NCI-H345 (cell line): ENCODE results near the gene OR5W2.
"Not testable (repeated sequence)": the region's sequence is repeated elsewhere in the genome, so short reads cannot be mapped to it uniquely, and the experiment has no call there.

ENCODE experiments used
- DNase-seq: peaks from one replicate; lab custom pipeline; 2025; lab: John Stamatoyannopoulos, UW

Gene OR5W2

DNA sequence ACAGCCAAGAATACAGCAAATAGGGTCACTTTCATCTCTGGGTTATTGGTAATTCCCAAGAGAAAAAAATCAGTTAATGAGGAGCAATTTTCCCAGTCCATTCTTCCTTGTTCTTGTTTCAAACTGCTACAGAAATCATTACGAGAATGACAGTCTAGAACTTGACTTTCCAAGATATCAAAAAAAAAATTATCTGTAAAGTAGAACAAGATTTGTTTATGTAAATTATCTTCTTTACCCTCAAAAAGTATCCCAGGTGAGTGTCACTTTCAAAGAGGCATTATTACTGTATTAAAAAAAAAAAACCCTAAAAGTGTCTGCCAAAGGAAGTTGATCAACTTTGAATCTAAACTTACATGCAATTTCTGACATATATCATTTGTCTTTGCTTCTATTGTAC is at the start of gene OR5W2:
TSS of gene OR5W2 (minus strand) at position 101 of the 400 bp plus-strand sequence. CDS start at position 101, 0 bp downstream.
- no peak for DNase-seq

DNA sequence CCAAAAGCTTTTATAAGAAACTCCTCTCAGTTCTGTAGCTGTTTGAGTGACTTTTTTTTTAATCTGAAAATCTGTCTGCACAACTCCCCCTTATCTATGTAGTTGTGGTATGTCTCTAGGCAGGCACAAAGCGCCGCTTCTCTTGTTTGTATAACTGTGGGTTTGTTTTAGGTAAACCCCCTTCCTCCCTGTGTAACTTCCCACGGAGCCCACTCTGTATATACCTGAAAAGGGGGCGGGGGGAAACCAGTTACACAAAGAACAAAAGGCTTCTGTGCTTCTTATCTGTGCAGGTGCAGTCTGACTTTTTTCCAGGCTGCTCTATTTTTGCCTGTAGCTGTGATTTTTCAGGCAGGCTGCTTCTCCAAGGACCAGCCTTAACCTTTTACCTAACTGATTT is 42.1 kb upstream of the OR5W2 start:
- DNase-seq: no peak

DNA sequence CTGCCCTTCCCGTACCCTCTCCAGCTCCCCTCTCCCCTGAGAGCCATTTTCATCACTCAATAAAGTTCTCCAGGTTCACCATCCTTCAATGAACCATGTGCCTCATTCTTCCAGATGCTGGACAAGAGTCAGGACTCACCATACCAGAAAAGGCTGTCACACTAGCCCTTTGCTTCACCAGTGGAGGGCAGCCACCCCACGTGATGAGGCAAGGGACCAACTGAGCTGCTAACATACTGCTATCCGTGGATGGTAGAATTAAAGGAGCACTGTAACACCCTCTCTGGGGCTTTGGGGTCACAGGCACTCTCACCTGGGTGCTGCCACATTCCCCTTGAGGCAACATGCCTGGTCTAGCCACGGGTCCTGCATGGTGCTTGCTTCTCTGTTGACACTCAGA is 34.9 kb upstream of the OR5W2 start:
- DNase-seq: no peak

DNA sequence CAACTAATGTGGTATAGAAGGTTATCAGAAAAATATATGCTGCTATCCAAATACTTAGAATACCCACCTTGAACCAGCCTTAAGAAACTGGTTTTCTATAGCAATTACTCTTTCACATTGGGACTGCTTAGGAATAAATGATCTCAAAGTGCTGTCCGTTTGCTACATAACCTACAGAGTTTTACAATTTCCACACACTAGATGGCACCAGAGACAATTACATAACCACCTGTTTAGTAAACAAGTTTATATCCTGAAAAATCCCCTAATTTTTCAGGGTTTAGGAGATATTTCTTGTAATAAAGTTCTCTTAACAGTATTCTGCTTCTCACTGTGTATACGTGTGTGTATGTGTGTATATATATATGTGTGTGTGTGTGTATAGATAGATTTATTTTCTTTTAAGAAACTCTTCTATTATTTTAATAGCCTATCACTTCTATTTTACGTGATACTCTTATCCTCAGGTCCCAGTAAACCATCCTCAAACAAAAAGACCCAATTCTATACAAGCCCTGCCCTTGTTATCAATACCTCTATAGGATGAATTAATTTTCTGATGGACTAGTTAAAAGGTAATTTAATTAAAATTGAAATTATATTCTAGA is 28.5 kb upstream of the OR5W2 start:
- DNase-seq: peak; percentile 28

DNA sequence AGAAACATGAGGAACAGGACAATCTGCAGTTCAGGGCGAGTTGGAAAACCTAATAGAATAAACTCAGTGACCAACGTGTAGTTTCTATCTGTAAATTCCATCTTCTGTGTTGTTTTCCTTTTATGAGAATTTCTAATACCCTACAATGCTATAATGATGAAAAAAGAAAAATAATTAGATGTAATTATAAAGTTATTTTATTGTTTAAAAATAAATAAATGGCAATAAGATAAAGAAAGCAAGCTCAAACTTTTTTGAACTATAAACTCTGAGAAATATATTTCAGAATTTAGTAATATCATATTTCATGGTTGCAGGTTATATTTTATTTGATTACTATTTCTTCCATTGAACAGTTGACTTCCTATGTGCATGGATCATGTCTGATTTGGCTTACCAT is 21.9 kb upstream of the OR5W2 start, which contains the start of gene OR5I1:
TSS of gene OR5I1 (minus strand) at position 101 of the 400 bp plus-strand sequence. CDS start at position 101, 0 bp downstream.
- no peak for DNase-seq

DNA sequence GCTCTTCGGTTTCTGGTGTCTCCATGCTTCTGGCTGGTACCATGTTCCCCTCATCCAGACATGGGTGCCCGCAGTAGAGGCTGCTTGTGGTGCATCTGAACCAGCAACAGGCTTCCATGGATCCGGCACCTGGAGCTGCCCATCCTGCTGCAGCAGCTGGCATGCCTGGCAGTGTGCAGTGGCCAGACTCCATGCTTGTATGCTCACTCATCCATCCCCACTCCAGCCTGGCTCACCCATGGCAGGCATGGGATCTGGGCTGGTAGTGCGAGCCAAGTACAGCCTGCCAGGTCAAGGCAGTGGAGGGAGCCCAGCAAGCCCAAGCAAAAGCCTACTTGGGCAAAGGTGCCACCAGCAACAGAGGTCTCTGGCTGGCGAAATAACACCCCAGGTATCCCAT is 6.2 kb upstream of the OR5W2 start:
- DNase-seq: no peak

DNA sequence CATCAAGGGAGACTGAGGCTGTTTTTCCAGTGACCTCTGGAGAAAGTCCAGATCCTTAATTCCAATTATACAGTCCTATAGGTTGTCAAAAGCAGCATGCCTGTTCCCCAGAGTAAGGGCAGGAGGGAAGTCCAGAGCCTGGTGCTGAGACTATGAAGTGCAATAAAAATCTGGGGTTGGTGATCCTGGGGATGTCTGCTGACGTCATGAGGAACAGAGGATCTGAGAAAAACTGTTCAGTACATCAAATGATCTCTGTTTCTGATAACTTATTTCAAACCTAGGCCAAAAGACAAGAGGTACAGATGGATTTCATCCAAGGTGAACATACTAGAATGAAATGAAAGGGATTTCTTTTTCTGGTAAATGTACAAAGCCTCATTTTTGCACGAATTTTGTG is 12.1 kb downstream of the OR5W2 start:
- DNase-seq: no peak

DNA sequence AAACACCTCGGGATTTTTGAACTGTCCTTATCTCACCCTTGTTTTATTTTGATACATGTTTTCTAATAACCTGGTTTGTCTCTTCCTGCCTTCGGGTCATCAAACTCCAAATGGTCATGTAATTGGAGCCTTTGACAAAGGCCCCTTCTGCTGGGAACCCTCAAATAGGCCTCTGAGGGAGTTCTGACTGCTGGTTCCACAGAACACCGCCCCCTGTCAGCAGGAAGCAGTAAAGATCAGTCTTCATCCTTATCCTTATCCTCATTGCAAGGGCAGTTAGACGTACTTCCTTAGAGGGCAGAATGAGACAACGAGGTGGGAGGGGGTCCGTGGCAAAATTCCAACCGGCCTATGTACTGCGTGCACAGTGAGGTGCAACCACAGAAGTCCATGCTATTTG is 19.2 kb downstream of the OR5W2 start:
- DNase-seq: no peak

DNA sequence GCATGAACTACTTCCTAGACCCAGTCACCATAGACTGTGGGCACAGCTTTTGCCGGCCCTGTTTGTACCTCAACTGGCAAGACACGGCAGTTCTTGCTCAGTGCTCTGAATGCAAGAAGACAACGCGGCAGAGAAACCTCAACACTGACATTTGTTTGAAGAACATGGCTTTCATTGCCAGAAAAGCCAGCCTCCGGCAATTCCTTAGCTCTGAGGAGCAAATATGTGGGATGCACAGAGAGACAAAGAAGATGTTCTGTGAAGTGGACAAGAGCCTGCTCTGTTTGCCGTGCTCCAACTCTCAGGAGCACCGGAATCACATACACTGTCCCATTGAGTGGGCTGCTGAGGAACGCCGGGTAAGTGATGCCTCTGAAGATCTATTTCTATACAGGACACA is 28.9 kb downstream of the OR5W2 start:
- DNase-seq: not testable (repeated sequence)

DNA sequence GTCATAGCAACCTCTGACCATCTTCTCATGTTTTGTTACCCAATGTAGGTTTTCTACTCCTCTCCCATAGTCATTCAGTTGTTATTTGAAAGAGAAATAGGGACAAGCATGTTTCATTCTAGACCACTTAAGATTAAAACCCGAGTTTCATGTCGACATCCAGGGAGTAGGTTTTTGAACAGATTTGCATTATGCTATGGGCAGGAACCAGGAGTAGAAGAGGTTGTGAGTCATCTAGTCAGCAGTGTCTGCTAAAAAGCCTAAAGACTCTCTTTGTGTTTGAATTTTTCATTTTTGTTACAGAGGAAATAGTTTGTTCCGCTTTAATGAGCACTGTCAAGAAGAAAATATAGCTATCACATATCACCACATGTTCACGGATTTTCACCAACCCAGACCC is 29.4 kb downstream of the OR5W2 start:
- DNase-seq: not testable (repeated sequence)

DNA sequence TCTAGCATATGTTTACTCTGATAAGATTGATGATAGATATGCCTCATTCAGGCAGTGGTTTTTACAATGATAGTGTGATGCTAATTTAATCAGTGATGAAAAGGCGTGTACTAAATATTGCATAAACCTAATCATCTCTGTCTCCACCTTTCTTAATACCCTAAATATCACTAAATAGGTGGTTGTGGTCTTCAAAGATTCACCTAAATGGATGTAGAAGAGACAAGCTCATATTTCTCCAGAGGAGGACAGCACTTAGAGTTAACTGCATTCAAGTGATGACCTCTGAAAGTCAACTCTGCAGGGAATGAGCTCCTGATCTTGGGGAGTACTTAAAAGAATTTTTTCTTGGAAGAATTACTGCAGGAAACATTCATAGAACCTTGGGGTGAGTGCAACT is 31.4 kb downstream of the OR5W2 start, which contains the start of gene TRIM51:
TSS of gene TRIM51 (plus strand) at position 301 of the 400 bp plus-strand sequence. CDS start 2,132 bp downstream, outside the sequence.
- DNase-seq: not testable (repeated sequence)

DNA sequence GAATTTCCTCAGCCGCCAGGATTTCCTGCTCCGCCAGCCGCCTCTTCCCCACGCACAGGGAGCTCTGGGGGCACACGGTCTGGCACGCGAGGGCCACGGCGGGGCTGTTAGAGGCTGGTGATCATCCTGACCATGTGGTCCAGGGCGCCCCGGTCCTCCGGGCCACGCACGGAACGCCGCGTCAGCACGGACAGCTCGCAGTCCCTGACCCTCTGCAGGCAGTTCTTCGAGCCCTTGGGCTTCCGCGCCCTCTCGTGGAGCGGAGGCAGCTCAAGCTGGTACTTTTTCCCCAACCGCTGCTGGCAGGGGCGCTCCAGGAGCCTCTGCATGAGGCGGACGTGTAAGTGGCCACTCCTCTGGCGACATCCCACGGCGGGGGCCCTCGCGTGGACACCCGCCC is 41.2 kb downstream of the OR5W2 start:
- not testable (repeated sequence) for DNase-seq

DNA sequence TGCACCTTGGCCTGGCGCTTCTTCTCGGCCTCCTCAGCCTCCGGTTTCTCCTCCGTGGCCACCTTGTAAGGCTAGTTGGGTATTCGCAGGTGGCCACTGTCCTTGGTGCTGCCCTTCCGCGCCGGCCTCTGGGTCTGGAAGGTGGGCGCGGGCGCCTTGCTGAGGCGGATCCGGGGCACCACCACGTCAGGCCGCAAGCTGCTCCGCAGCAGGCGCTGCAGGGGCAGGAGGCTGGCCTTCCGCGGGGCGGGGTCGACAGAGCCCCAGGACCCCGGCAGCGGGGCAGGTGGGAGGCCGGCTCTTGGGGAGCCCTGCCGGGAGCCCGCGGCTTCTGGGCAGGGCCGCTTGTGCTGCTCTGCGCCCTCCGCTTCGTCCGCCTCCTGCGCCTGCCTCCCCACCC is 41.7 kb downstream of the OR5W2 start:
- not testable (repeated sequence) for DNase-seq

DNA sequence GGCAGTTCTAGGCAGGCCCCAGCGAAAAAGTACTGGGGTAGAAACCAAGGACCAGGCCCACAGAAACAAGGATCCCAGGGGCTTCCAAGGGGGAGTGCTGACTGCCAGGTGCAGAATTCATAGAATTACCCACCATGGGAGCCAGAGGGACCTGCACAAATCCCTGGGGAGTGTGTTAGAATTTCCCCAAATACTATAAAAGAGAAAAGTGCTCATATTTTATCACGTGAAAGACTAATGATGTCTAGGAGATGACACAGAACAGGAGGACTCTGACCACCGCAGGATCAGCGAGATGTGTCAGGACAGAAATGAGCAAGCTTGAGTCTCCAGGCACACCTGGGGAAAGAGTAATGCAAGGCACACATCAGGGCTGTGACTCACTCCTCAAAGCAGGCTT is 47.0 kb downstream of the OR5W2 start:
- not testable (repeated sequence) for DNase-seq
